GM23338 (cell line): ENCODE measurements around the gene TICRR. TPM values are rescaled to one million over a fixed set of nuclear protein-coding genes. Genes with fewer than 3 reads are reported as not detected.

ENCODE experiments used
- ATAC-seq: fragments of 200-7000 bp; cut with Tn5 transposase; 3 replicates; pipeline ENCODE4 v1.9.1; 2020
- DNase-seq: peaks from one replicate; pipeline ENCODE4 v3.0.0-alpha.2; 2015; ENCODE audit warnings: low spot score
- H2AFZ ChIP-seq: fragments of 200-600 bp; sonication (generic); 2 replicates; pipeline ENCODE4 v1.8.0; 2016; ENCODE audit warnings: antibody characterized with exemption, mild to moderate bottlenecking, moderate library complexity
- H3F3A ChIP-seq: fragments of 200-600 bp; sonication (generic); replicated peaks from 2 replicates; pipeline ENCODE4 v1.8.0; 2017; ENCODE audit warnings: antibody characterized with exemption, mixed run types, low read depth
- H3K27ac ChIP-seq: fragments of 200-600 bp; sonication (generic); 2 replicates; pipeline ENCODE4 v1.6.1; 2016; ENCODE audit warnings: low read depth
- H3K27me3 ChIP-seq: fragments of 200-600 bp; sonication (generic); 2 replicates; pipeline ENCODE4 v1.8.0; 2016; ENCODE audit warnings: mild to moderate bottlenecking, mixed run types, moderate library complexity; ENCODE audit not compliant: insufficient read depth
- H3K36me3 ChIP-seq: fragments of 200-600 bp; sonication (generic); 2 replicates; pipeline ENCODE4 v1.8.0; 2016; ENCODE audit warnings: mild to moderate bottlenecking; ENCODE audit not compliant: insufficient read depth
- H3K4me1 ChIP-seq: fragments of 200-600 bp; sonication (generic); 2 replicates; pipeline ENCODE4 v1.8.0; 2016; ENCODE audit warnings: mild to moderate bottlenecking, moderate library complexity; ENCODE audit not compliant: insufficient read depth
- H3K4me2 ChIP-seq: fragments of 200-600 bp; sonication (generic); 2 replicates; pipeline ENCODE4 v1.7.1; 2017; ENCODE audit warnings: mixed run types
- H3K4me3 ChIP-seq: fragments of 200-600 bp; sonication (generic); 2 replicates; pipeline ENCODE4 v1.6.1; 2016; ENCODE audit warnings: mixed run types
- H3K79me2 ChIP-seq: fragments of 200-600 bp; sonication (generic); replicated peaks from 2 replicates; pipeline ENCODE4 v1.8.0; 2017; ENCODE audit warnings: mild to moderate bottlenecking; ENCODE audit not compliant: insufficient read depth
- H3K9me2 ChIP-seq: fragments of 200-600 bp; sonication (generic); 2 replicates; pipeline ENCODE4 v1.8.0; 2017; ENCODE audit not compliant: insufficient read depth
- H4K20me1 ChIP-seq: fragments of 200-600 bp; sonication (generic); replicated peaks from 2 replicates; pipeline ENCODE4 v1.8.0; 2017; ENCODE audit warnings: mild to moderate bottlenecking; ENCODE audit not compliant: insufficient read depth
- H3K27ac Mint-ChIP-seq: 2 replicates; pipeline ENCODE4 v1.8.0; 2020; ENCODE audit warnings: inconsistent platforms, mild to moderate bottlenecking, moderate library complexity, mixed read lengths
- H3K27me3 Mint-ChIP-seq: 3 replicates; pipeline ENCODE4 v1.8.0; 2022; ENCODE audit warnings: low read depth, mild to moderate bottlenecking, moderate library complexity, mixed read lengths, inconsistent platforms; ENCODE audit not compliant: insufficient read depth, poor library complexity
- H3K36me3 Mint-ChIP-seq: 3 replicates; pipeline ENCODE4 v1.8.0; 2021; ENCODE audit warnings: low read depth, mild to moderate bottlenecking, inconsistent platforms, moderate library complexity, mixed read lengths
- H3K4me1 Mint-ChIP-seq: 3 replicates; pipeline ENCODE4 v1.8.0; 2020; ENCODE audit warnings: mild to moderate bottlenecking, inconsistent platforms, mixed read lengths
- H3K4me3 Mint-ChIP-seq: 3 replicates; pipeline ENCODE4 v1.8.0; 2021; ENCODE audit warnings: moderate library complexity, mild to moderate bottlenecking, inconsistent platforms, mixed read lengths
- H3K9me3 Mint-ChIP-seq: 3 replicates; pipeline ENCODE4 v1.8.0; 2020; ENCODE audit warnings: moderate library complexity, mild to moderate bottlenecking, inconsistent platforms, mixed read lengths
- ZNF462 ChIP-seq: fragments of 250-450 bp; sonication (Bioruptor Pico); IDR thresholded peaks from 2 replicates; pipeline ENCODE4 v1.5.0; 2020; ENCODE audit warnings: mild to moderate bottlenecking, moderate library complexity
- polyA plus RNA-seq: library from polyadenylated mRNA; unstranded; fragments of >200 nt; fragmentation: Nextera tagmentation; extraction: Ambion mirVana; gene quantifications from 2 replicates; pipeline ENCODE4 v1.2.1, GENCODE V29; 2016
- total RNA-seq: library from RNA; depleted of rRNA; stranded (reverse); fragments of >200 nt; shearing (Covaris generic); gene quantifications from 2 replicates; pipeline ENCODE4 v1.2.3, GENCODE V29; 2014

Gene TICRR
- total and polyA plus RNA-seq, 2 experiments from 2014 or later: 11.2 to 42.3 TPM

- TF ChIP-seq ZNF462: no peak
These were observed 94.7 kb downstream of the TICRR start (continued) for GRCh38 chr15:89669941-89670340.

DNA sequence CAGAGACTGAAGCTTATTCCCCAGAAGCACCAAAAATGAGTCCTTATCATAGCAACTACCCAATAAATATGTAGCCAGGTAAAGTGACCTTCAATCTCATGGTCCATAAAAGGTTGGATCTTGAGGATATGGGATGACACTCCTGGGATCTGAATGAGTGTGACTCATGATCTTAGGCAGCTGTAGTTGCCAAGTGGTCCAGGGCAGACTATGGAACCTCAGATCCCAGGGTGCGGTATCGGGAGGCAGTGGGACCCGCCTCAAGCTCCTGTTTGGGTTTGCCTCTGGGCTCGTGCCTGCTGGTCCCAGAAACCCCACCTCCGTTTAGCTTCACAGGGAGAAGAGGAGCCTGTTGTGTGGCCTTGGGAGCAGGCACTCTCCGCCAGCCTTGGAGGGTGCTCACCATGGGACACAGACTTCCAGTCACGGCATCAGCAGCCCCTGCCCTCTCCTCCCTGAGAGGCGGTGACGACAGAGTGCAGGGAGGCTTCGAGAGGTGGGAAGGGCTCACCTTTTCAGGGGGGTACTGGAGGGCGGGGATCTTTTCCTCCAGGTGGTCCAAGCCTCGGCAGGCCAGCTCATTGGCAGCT, 95.8 kb downstream of the TICRR start:
- DNase-seq: no peak
- H3K4me2 ChIP-seq: no peak overlapping the region

More for the DNA sequence above, 95.8 kb downstream of the TICRR start:
- Histone ChIP-seq H3K4me3 (no peak overlapping the region), H3K9me2 (no peaks in the 10 kb centered on the region), H3K27ac (no peak overlapping the region), H3K27me3 (peaks cover 4% of the 10 kb centered on the region; the same call in 1 of the 2 replicates), H3K79me2 (no peaks in the 10 kb centered on the region), H2AFZ (no peak overlapping the region), H3K36me3 (no peaks in the 10 kb centered on the region), H4K20me1 (no peaks in the 10 kb centered on the region), H3F3A (no peaks in the 10 kb centered on the region), H3K4me1 (peaks cover 5% of the 10 kb centered on the region; the same call in 1 of the 2 replicates)
- TF ChIP-seq ZNF462: no peak
- Mint-ChIP-seq H3K4me3 (no peak overlapping the region), H3K27ac (no peak overlapping the region), H3K27me3 (peaks cover 10% of the 10 kb centered on the region), H3K9me3 (no peaks in the 10 kb centered on the region), H3K36me3 (no peaks in the 10 kb centered on the region), H3K4me1 (peaks cover 13% of the 10 kb centered on the region; the same call in 2 of the 3 replicates)
- ATAC-seq: no peak
